NT2/D1 (cell line): Measurements from ENCODE around the gene KLF15.

Experiments
- DNase-seq: peaks from one replicate; pipeline ENCODE4 v3.0.0-alpha.2; 2011; ENCODE audit warnings: low read depth, low spot score
- H3K27me3 ChIP-seq: 2 replicates; pipeline ENCODE4 v1.6.0; 2011; ENCODE audit warnings: mild to moderate bottlenecking; ENCODE audit not compliant: insufficient read length, insufficient read depth
- H3K36me3 ChIP-seq: 2 replicates; pipeline ENCODE4 v1.6.1; 2011; ENCODE audit warnings: mild to moderate bottlenecking, low read length, mixed read lengths; ENCODE audit not compliant: insufficient read depth, insufficient read length
- H3K4me1 ChIP-seq: 2 replicates; pipeline ENCODE4 v1.5.1; 2011; ENCODE audit not compliant: insufficient read depth, insufficient read length
- H3K4me3 ChIP-seq: 2 replicates; pipeline ENCODE4 v1.5.1; 2011; ENCODE audit warnings: low read depth; ENCODE audit not compliant: insufficient read length
- H3K9ac ChIP-seq: 2 replicates; pipeline ENCODE4 v1.6.0; 2011; ENCODE audit warnings: low read depth; ENCODE audit not compliant: insufficient read length
- H3K9me3 ChIP-seq: 2 replicates; pipeline ENCODE4 v1.5.1; 2011; ENCODE audit warnings: mild to moderate bottlenecking, low read length; ENCODE audit not compliant: insufficient read depth
- SUZ12 ChIP-seq: IDR thresholded peaks from 2 replicates; pipeline ENCODE4 v1.6.1; 2011; ENCODE audit not compliant: insufficient read length, insufficient read depth; ENCODE audit errors: extremely low read depth
- YY1 ChIP-seq: IDR thresholded peaks from 2 replicates; pipeline ENCODE4 v1.6.1; 2011; ENCODE audit not compliant: insufficient read length, insufficient read depth
- ZNF274 ChIP-seq: IDR thresholded peaks from 2 replicates; pipeline ENCODE4 v1.6.1; 2011; ENCODE audit warnings: mild to moderate bottlenecking, low read depth, low read length

Gene KLF15

GRCh38 chr3:126389112-126389793 is 32.0 kb upstream of the KLF15 start:
- H3K27me3 ChIP-seq = no peaks in the 10 kb centered on the region
- peaks cover 4% of the 10 kb centered on the region for H3K4me1 ChIP-seq
- H3K9me3 ChIP-seq = peaks cover 20% of the 10 kb centered on the region; the same call in 1 of the 2 replicates
- no peaks in the 10 kb centered on the region for H3K36me3 ChIP-seq
- H3K9ac ChIP-seq = peak overlapping the region; percentile 39
- DNase-seq = peak; percentile 92
- TF ChIP-seq ZNF274 (no peak), YY1 (no peak), SUZ12 (no peak)
- H3K4me3 ChIP-seq = no peak overlapping the region

DNA sequence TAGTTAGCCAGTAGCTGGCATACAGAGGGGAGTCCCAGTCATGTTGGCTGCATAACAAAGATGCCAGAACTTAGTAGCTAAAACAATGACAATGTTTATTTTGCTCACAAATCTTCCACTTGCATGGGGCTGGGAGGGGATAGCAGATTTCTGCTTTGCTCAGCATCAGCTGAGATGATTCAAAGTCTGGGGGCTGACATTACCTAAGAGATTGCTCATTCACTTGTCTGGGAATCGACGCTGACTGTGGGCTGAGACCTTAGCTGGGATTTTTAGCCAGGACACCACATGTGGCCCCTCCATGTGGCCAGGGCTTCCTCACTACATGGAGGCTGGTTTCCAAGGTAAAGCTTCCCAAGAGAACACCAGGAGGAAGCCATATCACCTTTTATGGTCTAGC is 24.8 kb upstream of the KLF15 start:
- H3K4me3 ChIP-seq = no peak overlapping the region
- peaks cover 6% of the 10 kb centered on the region for H3K4me1 ChIP-seq
- H3K27me3 ChIP-seq = no peaks in the 10 kb centered on the region
- TF ChIP-seq YY1 (no peak), ZNF274 (no peak), SUZ12 (no peak)
- no peak overlapping the region for H3K9ac ChIP-seq
- no peaks in the 10 kb centered on the region for H3K36me3 ChIP-seq
- no peak for DNase-seq
- H3K9me3 ChIP-seq = peaks cover 8% of the 10 kb centered on the region; the same call in 1 of the 2 replicates

- Histone ChIP-seq H3K9ac (peak overlapping the region; percentile 3), H3K36me3 (no peaks in the 10 kb centered on the region), H3K4me1 (peaks cover 6% of the 10 kb centered on the region), H3K27me3 (no peaks in the 10 kb centered on the region), H3K9me3 (peaks cover 8% of the 10 kb centered on the region; the same call in 1 of the 2 replicates), H3K4me3 (no peak overlapping the region)
- no peak for DNase-seq
- TF ChIP-seq ZNF274 = no peak
- no peak for TF ChIP-seq SUZ12
- no peak for TF ChIP-seq YY1
Measured at GRCh38 chr3:126380011-126380768, 23.0 kb upstream of the KLF15 start.

GRCh38 chr3:126378341-126378751 is 21.1 kb upstream of the KLF15 start:
- Histone ChIP-seq H3K9me3 (peaks cover 8% of the 10 kb centered on the region; the same call in 1 of the 2 replicates), H3K4me1 (peaks cover 6% of the 10 kb centered on the region), H3K9ac (no peak overlapping the region), H3K36me3 (no peaks in the 10 kb centered on the region), H3K27me3 (no peaks in the 10 kb centered on the region), H3K4me3 (no peak overlapping the region)
- TF ChIP-seq ZNF274 = no peak
- TF ChIP-seq SUZ12 = no peak
- TF ChIP-seq YY1 = no peak
- no peak for DNase-seq

DNA sequence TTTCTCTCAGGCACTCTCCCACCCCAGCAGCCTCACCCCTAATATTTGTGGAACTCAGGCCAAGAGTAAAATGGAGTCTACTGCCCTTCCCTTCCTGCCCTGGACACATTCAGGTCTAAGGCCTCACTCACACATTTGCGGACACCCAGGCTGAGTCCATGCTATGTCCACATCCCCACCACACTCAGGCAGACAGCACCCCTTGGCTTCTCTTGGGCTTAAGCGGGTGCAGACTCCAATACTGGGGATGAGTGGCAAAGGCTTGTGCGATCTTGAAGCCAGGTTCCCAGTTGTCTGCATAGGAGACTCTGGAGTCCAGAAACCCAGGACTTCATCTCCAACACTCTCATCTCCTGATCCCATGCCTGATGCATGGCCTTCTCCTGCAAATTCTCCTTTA is 20.0 kb upstream of the KLF15 start:
- TF ChIP-seq ZNF274 = no peak
- TF ChIP-seq SUZ12 = no peak
- no peak for TF ChIP-seq YY1
- Histone ChIP-seq H3K9me3 (peaks cover 8% of the 10 kb centered on the region; the same call in 1 of the 2 replicates), H3K4me1 (peaks cover 6% of the 10 kb centered on the region), H3K27me3 (no peaks in the 10 kb centered on the region), H3K4me3 (no peak overlapping the region), H3K36me3 (no peaks in the 10 kb centered on the region), H3K9ac (no peak overlapping the region)
- DNase-seq = no peak

GRCh38 chr3:126376444-126376843 is 19.2 kb upstream of the KLF15 start:
- no peak overlapping the region for H3K9ac ChIP-seq
- H3K9me3 ChIP-seq = peaks cover 8% of the 10 kb centered on the region; the same call in 1 of the 2 replicates
- no peak for TF ChIP-seq ZNF274
- TF ChIP-seq YY1 = no peak
- TF ChIP-seq SUZ12 = no peak
- H3K4me3 ChIP-seq = no peak overlapping the region
- DNase-seq = no peak
- no peaks in the 10 kb centered on the region for H3K27me3 ChIP-seq
- no peaks in the 10 kb centered on the region for H3K36me3 ChIP-seq
- H3K4me1 ChIP-seq = peaks cover 6% of the 10 kb centered on the region

GRCh38 chr3:126375835-126376331 is 18.7 kb upstream of the KLF15 start:
- Histone ChIP-seq H3K4me1 (peaks cover 6% of the 10 kb centered on the region), H3K9me3 (peaks cover 8% of the 10 kb centered on the region; the same call in 1 of the 2 replicates), H3K27me3 (no peaks in the 10 kb centered on the region), H3K9ac (no peak overlapping the region), H3K4me3 (no peak overlapping the region), H3K36me3 (no peaks in the 10 kb centered on the region)
- TF ChIP-seq SUZ12 (no peak), ZNF274 (no peak), YY1 (no peak)
- no peak for DNase-seq
